Left ventricle myocardium superior (tissue), 1 donor: ENCODE data around the gene TOMM20L. TPM values are rescaled to one million over a fixed set of nuclear protein-coding genes. Genes with fewer than 3 reads are reported as not detected.
"Not testable (repeated sequence)": the region's sequence is repeated elsewhere in the genome, so short reads cannot be mapped to it uniquely, and the experiment has no call there.

Experiments
- ATAC-seq: fragments of 200-7000 bp; cut with Tn5 transposase; one replicate; pipeline ENCODE4 v1.9.1; 2020; ENCODE audit warnings: mild to moderate bottlenecking, moderate library complexity
- DNase-seq: peaks from one replicate; pipeline ENCODE4 v3.0.0-alpha.2; 2020
- intact Hi-C: fragments of 100-400 bp; cut with micrococcal nuclease; formaldehyde crosslinking; loops from one replicate; pipeline ENCODE4 v1.11.0; 2022
- long read RNA-seq: library from polyadenylated mRNA; unstranded; transcript quantifications from one replicate; pipeline ENCODE4 v2.0.0, GENCODE V29; 2021
- total RNA-seq: library from RNA; stranded (reverse); fragmentation: NEBNext Ultra II Directional; extraction: Animal tissue kit (Norgen Biotek cat#: 25700); gene quantifications from one replicate; pipeline ENCODE4 v1.2.1, GENCODE V29; 2021
- donor health status: DM: no; HTN: yes; CAD: no; lungs with severe emphysema.

TOMM20L gene
- not detected for total RNA-seq
- long read RNA-seq = 0 reads

DNA sequence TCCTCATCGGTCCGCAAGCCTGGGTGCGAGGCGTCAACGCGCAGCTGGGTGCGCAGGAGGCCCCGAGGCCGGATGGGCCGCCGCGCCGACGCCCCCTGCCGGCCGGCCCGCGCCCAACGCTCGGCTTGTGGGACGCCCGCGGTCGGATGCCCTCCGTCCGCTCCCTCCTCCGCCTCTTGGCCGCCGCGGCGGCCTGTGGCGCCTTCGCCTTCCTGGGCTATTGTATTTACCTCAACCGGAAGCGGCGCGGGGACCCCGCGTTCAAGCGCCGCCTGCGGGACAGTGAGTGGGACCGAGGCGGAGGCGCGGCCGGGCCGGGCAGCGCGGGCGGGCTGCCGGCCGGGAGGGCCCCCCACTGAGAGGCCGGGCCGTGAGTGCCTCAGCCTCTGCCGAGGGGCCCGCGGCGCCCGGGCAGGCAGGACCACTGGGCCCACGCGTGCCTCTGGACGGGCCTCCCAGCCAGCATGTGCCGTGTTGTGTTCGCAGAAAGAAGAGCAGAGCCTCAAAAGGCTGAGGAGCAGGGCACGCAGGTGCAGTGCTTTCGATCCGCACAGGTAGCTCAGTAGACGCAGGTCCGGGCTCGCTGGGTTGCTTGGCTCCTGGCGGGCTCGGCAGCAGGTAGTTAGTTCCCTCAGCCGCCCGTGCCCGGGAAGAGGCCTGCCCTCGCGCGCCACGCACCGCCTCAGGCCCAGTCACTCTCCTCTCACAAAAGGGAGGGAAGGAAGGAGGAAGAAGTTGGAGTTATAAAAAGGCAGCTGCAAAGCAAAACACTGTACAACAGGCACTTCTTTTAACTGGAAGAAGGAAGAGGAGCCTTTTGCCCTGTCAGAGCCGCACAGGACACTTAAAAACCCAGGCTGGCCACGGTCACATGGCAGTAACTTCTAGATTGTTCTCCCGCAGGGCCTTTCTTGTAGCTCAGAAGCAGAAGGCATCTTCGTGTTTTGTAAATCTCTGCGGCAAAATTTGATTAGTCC, at the start of gene TOMM20L:
TOMM20L (plus strand) TSS at position 119 of the 977 bp plus-strand sequence; CDS start at position 147, 28 bp downstream.
- DNase-seq (peak; percentile 87), ATAC-seq (peak; percentile 98)
- intact Hi-C loops = no loop called here

DNA sequence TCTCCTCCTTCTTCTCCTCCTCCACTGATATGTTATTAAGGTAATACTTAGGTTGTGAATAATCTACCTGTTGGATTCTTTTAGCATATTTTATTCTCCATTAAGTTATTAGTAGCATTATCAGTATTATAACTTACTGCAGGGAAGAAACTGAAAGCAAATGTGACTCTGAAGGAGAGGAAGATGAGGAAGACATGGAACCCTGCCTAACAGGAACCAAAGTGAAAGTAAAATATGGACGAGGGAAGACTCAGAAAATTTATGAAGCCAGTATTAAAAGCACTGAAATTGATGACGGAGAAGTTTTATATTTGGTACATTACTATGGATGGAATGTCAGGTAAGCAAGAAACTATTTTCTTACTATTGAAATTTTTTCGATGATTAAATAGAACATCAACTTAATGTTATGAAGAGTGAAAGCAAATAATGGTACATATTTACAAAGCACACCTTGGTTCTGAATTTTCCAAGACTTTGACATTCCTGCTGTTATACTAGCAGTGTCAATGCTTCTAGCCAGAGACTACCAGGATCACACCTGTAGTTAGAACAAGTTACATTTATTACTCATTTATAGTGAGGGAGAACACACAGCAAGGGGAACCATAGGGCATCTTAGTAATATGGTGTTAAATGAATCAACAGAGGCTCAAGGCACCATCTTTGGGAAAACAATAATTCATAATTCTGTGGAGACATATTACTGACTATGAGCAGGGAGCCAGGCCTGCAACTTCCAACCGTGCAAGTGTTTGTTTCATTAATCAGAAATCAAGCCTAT, 42.0 kb upstream of the TOMM20L start:
- DNase-seq (no peak), ATAC-seq (no peak)
- intact Hi-C loops = no loop called here

DNA sequence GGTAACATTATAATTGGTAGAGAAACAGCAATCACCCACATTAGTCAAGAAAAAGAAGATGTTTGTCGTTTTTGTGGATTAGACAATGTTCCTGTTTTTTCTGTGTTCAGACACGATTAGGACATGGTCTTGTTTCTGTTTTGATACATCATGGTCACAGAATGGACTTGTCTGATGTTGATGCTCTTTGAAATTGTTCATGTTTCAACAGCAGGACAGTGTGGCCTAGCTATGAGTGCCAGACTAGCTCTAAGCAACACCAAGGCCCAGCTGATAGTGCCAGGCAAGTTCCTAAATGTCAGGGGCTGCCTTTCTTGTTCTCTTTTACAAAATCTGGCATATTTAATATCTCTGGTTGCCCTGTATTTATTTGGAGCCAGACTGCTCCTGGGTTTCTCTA, 40.9 kb upstream of the TOMM20L start:
- DNase-seq (no peak), ATAC-seq (no peak)
- intact Hi-C loops = no loop called here

DNA sequence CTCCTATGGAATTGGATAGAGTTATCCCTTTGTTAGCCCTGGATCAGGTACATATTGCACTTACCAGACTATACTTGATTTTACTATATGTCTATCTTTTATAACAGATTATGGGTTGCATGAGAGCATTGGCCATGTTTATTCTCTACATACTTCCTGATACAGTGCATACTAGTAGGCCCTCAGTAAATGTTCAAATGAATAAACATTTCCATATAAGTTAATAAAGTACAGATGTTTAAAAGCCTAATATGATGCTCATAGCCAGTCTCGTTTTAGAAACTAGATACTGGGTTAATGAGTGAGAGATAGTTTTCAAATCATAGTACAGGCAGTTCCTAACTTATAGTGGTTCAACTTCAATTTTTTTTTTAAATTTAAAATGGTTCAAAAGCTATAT, 39.5 kb upstream of the TOMM20L start:
- no peak for DNase-seq
- no peak for ATAC-seq
- intact Hi-C loops = no loop called here

DNA sequence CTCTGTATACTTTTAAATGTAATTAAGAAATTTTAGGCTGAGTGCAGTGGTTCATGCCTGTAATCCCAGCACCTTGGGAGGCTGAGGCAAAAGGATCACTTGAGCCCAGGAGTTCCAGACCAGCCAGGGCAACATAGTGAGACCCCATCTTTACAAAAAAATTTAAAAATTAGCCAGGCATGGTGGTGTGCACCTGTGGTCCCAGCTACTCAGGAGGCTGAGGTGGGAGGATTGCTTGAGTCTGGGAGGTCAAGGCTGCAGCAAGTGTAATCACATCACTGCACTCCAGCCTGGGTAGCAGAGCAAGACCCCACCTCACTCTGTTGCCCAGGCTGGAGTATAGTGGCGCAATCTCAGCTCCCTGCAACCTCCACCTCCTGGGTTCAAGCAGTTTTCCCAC, 33.5 kb upstream of the TOMM20L start:
- ATAC-seq, intact Hi-C loops, DNase-seq: not testable (repeated sequence)

DNA sequence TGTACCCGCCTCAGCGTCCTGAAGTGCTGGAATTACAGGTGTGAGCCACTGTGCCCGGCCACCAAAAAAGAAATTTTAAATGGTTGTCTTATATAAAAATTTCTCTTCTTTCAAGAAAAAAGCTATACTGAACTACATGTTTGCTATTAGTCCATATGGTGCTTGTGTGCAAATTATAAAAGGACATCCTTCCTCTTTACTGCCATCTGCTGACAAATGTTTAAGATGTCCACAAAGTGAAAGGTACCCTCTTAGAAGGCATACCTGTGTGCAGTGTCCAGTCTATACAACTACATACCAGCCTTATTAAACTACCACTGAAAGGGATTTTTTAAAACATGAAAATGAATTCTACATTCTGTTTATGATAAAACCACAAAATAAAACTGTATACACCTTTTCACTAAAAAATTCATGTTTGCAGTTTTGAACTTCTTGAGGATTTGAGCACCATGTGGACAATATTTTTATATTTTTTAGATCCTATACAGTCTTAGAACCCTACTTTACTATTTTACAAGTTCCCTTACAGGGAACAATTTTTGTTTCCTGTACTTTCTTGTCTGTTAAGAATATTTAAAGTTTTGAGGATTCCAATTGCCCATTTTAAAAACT, 32.8 kb upstream of the TOMM20L start:
- ATAC-seq (peak; percentile 40), DNase-seq (no peak)
- intact Hi-C loops = no loop called here

DNA sequence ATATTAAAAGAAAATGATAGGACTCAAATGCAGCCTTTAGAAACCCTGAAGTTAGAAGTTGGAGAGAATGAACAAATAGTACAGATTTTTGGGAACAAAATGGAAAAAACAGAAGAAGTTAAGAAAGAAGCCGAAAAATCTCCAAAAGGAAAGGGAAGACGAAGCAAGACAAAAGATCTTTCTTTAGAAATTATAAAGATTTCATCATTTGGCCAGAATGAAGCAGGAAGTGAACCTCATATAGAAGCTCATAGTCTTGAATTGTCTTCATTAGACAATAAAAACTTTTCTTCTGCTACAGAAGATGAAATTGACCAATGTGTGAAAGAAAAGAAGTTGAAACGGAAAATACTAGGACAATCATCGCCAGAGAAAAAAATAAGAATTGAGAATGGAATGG, 31.4 kb upstream of the TOMM20L start:
- intact Hi-C loops = no loop called here
- DNase-seq = no peak
- ATAC-seq = no peak

DNA sequence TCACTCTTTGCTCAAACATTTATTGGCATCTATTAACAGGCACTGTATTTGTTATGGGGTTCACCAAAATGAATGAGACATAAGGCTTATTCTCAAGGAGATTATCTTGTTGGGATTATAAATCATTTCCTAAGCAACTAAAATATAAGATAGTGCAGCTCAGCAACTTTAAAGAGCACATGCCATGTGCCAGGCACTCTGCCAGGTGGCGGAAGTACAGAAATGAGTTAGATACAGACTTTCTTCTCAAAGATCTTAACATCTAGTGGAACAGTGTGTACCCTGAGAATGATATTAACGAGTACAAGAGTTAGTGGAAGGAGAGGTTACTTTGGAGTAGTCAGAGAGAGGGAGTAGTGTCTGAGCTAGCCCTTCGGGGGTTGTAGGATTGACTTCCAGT, 28.4 kb upstream of the TOMM20L start:
- ATAC-seq (no peak), DNase-seq (no peak)
- intact Hi-C loops = no loop called here

DNA sequence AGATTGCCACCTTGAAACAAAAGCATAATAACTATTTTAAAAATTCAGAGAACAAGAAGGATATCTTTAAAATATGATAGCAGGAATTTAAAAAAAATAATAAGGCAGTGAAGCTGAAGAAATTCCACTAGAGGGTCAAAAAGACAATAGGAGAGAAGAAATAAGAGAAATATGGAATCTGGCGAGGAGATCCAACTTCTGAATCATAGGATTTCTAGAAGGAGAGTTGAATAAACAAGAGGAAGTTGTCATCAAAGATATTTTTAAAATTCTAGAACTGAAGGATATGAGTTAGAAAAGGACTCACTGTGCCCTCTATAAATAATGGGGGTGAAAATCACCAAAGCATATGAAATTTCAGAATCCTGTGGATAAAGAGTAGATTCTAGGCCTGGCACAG, 26.8 kb upstream of the TOMM20L start:
- DNase-seq = no peak
- no peak for ATAC-seq
- intact Hi-C loops = no loop called here

DNA sequence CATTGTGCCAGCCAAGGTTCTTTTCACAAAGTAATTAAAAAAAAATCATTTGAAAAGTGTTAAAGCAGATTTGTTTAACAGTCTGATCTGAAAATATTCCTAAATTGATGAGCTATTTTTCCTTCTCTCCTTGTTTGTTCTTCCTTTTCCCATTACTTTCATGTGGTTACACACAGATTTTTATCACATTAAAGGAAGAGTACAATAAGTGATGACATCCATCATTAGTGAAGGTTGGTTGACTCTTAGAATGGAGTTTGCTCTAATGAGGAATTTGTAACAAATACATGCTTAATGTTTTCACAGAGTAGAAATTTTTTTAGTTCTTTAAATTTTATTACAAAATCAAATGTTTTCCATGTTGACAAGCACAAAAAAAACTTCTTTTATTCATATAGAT, 18.9 kb upstream of the TOMM20L start:
- ATAC-seq (no peak), DNase-seq (no peak)
- intact Hi-C loops = no loop called here

DNA sequence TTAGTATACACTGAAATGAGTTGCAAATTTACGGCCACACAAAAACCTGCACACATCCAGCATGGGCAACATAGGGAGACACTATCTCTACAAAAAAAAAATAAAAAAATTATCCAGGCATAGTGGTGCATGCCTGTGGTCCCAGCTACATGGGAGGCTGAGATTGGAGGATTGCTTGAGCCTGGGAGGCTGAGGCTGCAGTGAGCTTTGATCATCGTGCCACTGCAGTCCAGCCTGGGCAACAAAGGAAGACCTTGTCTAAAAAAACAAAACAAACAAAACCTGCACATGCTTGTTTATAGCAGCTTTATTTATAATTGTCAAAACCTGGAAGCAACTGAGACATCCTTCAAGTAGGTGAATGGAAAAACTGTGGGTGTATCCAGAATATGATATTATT, 4.9 kb upstream of the TOMM20L start:
- DNase-seq = no peak
- intact Hi-C loops = no loop called here
- no peak for ATAC-seq

DNA sequence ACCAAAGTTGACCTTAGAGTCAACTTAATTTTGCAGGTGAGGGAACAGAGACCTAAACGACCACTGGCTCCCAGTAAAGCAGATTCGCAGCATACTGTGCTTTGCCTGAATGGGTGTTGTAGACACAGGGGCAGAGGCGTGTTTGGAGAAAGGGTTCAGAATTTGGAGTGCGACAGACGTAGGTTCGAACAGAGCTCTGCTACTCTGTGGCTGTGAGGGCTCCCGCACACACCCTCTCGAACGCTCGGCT, 243 bp upstream of the TOMM20L start:
- intact Hi-C loops = no loop called here

DNA sequence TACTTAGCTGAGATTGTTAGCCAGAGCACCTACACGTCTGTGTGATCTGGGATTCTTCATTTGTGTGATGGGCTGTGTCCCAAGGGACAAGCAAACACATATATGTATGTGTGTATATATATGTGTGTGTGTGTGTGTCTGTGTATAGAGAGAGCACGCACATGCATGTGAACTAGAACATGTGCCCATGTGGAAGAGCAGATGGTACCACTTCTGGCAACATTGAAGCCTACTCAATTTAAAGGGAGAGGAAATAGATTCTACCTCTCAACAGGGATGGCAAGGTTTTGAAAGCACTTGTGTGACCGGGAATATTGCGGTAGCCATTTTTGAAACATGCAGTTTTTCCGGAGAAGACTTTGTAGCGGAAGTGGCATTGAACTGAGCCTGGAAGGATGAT, 1.4 kb downstream of the TOMM20L start:
- no peak for ATAC-seq
- no peak for DNase-seq
- intact Hi-C loops = no loop called here

More for the DNA sequence above, 243 bp upstream of the TOMM20L start:
- DNase-seq (no peak), ATAC-seq (no peak)

DNA sequence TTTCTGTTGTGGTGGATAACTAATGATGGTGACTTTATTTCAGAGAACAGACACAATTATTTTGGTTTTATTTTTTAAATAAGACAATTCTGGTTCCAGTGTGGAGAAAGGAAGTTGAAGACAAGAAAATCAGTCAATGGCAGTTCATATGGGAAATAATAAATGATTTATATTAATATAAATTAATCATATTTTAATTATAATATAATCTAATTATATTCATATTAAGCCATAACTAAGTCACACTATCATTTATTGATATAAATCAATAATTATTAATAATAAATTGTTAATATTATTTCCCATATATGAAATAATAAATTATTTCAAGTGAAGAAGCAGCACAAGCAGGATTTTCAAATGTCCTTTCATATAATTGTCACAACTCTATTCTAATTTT, 2.8 kb downstream of the TOMM20L start:
- no peak for ATAC-seq
- intact Hi-C loops = no loop called here
- DNase-seq = no peak

DNA sequence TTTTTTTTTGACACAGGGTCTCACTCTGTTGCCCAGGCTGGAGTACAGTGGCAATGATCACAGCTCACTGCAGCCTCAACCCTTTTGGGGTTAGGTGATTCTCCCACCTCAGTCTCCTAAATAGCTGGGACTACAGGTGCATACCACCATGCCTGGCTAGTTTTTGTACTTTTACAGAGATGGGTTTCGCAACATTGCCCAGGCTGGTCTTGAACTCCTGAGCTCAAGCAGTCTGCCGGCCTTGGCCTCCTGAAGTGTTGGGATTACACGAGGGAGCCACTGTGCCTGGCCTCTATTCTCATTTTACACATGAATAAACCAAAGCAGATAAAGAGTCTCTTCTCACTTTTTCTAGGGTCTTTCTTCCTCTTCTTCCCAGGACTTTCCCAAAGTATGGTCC, 3.2 kb downstream of the TOMM20L start:
- ATAC-seq (no peak), DNase-seq (no peak)
- intact Hi-C loops = no loop called here

DNA sequence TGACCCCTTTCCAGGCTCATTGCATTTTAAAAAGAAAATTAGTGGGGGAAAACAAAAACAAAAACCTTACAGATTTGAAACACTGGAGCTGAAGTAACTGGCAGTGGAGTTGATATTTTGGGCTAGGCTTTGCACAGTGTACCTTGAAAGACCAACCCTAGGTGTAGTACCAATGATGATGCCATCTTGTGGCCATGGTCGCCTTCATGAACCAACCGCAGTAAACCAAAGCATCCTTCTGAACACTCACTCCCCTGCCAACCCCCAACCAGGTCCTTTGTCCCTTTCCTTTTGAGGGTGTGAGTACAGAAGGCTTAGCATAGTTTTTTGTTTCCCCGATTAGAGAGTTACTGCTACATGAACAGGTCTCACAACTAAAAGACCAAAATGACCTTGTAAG, 5.9 kb downstream of the TOMM20L start:
- intact Hi-C loops = no loop called here
- ATAC-seq (no peak), DNase-seq (no peak)

DNA sequence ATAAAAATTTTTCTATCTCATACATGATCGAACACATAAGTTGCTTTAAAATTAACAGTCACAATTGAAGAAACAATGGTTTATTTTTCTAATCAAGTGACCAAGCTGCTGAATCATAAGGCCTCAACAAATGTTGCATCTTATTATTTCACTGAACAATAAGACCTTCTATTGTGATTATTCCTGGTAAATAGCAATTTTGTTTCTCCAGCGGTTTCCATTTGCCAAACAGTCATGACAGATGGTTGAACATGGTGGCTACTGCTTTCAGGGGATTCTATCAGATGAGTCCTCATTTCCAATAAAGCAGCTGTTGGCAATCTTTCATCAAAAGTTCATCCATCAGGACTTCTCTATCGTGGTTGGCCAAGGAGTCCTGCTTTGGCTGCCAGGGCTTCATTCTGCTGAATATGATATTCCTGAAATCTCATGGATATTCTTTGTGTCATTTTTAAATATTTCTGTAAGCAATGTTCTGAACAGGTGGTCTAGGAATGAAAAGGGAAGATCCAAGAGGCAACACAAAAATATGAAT, 13.0 kb downstream of the TOMM20L start:
- no peak for ATAC-seq
- intact Hi-C loops = no loop called here
- DNase-seq = no peak

DNA sequence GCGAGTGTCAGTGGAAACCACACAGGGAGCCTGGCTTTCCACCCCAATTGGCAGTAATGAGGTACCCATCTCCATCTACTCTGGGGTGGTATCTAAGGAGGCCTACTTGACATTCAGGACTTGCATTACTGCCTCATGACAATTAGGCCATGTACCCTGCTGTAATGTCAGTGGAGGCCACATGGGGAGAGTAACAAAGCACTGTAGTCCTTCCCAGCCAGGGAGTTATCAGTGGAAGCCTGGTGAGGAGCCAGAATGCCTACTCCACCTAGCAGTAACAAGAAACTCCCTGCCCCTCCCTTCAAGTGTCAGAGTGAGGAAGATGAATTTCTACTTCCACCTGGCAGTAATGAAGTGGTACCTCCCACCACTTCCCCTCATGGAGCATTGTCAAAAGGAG, 19.1 kb downstream of the TOMM20L start:
- ATAC-seq = peak; percentile 92
- DNase-seq = no peak
- intact Hi-C loops = no loop called here

DNA sequence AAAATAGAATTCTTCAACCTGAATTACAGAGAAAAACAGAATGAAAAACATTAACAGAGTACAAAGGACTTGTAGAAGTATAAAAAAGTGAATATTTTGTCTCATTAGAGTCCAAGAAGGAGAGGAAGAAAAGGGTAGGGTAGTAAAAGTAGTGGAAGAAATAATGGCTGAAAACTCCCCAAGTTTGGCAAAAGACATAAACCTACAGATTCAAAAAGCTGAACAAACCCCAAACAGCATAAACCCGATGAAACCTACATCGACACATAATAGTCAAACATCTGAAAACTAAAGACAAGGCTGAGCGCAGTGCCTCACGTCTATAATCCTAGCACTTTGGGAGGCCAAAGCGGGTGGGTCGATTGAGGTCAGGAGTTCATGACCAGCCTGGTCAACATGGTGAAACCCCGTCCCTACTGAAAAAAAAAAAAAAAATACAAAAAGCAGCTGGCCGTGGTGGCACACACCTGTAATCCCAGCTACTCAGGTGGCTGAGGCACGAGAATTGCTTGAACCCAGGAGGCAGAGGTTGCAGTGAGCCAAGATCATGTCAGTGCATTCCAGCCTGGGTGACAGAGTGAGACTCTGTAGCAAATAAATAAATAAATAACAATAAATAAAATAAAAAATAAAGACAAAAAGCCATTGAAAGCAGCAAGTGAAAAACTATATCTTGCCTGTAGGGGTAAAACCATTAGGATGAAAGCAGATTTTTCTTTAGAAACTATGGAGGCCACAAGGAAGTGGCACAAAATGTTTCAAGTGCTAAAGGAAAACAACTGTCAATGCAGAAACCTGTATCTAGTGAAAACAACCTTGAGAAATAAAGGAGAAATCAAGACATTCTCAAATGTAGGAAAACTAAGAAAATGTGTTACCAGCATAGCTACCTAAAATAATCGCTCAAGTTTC, 20.2 kb downstream of the TOMM20L start:
- ATAC-seq (no peak), DNase-seq (no peak)
- intact Hi-C loops = no loop called here
